Neural cell (in vitro differentiated cells): ENCODE results near the gene IPPK.

Experiments used
- CTCF ChIP-seq: fragments of 450-650 bp; IDR thresholded peaks from 2 replicates; pipeline ENCODE4 v1.5.1; 2014; ENCODE audit warnings: antibody characterized with exemption, mild to moderate bottlenecking, moderate library complexity; ENCODE audit not compliant: poor library complexity, severe bottlenecking
- POLR2AphosphoS5 ChIP-seq: IDR thresholded peaks from 2 replicates; pipeline ENCODE4 v1.6.1; 2012

- TF ChIP-seq POLR2AphosphoS5 = no peak
- no peak for TF ChIP-seq CTCF
These were observed 29.4 kb downstream of the IPPK start for GRCh38 chr9:92640398-92641091.
